Nucleus accumbens (tissue), 56 donors: ENCODE measurements around the gene TMEM37.

Experiments used
- DNase-seq, 56 donors: peaks; one replicate each; lab custom pipeline; 2025; lab: John Stamatoyannopoulos, UW

Gene TMEM37

DNA sequence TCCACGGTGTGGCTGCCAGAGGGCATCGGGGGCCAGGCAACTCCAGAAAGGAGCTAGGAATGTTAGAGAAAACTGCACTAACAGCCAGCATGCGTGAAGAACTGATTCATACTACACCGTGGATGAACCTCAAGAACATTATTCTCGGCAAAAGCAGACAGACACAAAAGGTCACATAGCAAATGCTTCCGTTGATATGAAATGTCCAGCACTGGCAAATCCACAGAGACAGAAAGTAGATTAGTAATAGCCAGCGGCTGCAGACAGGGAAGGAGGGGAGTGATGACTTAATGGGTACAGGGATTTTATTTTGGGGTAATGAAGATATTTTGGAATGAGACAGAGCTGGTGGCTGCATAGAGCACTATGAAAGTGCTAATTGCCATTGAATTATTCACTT, 55.2 kb downstream of the TMEM37 start:
- DNase-seq = no peak

DNA sequence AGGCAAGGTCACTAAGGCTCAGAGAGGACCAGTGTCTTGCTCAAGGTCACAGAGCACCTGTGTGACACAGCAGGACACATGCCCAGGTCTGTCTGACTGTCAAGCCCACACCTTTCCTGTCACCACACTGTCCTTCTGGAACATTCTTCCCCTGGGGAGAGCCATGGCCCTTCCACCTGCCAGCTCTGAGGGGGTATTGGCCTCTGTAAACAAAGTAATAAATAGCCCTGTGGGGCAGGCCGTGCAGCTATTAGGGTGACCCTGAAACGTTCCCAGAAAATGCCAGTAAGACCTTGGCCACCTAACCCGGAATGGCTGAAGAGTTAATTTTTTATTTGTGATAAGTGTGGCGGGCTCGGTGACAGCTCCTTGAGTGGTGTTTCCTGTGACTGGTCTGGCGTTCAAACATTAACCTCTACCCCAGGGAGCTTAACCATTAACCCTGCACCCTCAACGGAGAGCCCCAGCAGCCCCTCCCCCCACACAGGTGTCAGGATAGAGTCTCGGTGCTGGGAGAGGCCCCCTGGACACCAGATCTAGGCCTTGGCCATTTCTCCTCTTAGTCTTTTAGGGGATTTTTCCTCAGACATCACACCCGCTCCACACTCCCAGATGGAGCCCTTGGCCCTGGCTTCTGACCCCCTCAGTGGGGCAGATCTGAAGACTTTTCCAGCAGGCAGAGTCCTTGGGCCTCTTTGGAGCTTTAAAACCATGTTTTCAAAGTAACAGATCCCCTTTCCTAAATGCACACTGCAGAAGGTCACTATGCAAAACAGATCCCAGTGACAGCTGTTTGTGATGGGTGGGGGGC, 56.0 kb downstream of the TMEM37 start:
- DNase-seq = no peak
